GM18858 (cell line): ENCODE data around the gene ERMN.
"Not testable (repeated sequence)": the region's sequence is repeated elsewhere in the genome, so short reads cannot be mapped to it uniquely, and the experiment has no call there.

Source experiments
- ATAC-seq: cut with Tn5 transposase; IDR thresholded peaks from one replicate; pipeline ENCODE4 v1.9.1; 2021; ENCODE audit not compliant: unreplicated experiment

Gene ERMN, protein sequence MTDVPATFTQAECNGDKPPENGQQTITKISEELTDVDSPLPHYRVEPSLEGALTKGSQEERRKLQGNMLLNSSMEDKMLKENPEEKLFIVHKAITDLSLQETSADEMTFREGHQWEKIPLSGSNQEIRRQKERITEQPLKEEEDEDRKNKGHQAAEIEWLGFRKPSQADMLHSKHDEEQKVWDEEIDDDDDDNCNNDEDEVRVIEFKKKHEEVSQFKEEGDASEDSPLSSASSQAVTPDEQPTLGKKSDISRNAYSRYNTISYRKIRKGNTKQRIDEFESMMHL

DNA sequence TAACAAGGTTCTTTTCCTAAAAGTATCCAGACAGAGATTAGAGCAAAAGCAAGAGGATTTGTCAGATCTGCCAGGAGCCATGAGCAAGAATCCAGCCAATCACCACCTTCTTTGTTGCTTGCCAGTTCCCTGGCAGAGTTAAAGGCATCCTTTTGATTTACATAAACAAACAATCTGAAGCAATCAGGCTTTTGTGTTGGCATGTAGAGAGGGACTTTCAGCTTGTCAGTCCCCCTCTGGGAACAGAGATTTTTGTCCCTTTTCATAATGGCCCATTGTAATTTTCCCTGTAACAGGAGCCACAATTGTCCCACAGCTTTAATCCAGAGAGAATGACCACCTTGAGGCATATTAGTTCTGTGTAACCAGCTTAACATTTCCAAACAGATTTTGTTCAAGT lies at the start of gene ERMN:
Gene ERMN, minus strand, starts transcription at position 39 of the 400 bp plus-strand sequence. CDS start 182 bp downstream, outside the sequence.
- no peak for ATAC-seq

DNA sequence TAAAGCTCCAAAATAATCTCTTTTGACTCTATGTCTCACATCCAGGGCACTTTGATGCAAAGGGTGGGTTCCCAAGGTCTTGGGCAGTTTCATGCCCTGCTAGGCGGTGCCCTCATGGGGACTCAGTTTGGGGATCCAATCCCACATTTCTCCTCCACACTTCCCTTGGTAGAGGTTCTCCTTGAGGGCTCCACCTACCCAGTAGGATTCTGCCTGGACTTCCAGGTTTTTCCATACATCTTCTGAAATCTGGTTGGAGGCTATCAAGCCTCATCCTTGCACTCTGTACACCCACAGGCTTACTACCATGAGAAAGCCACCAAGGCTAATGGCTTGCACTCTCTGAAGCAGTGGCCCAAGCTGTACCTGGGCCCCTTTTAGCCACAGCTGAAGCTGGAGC lies 49.8 kb upstream of the ERMN start:
- no peak for ATAC-seq

DNA sequence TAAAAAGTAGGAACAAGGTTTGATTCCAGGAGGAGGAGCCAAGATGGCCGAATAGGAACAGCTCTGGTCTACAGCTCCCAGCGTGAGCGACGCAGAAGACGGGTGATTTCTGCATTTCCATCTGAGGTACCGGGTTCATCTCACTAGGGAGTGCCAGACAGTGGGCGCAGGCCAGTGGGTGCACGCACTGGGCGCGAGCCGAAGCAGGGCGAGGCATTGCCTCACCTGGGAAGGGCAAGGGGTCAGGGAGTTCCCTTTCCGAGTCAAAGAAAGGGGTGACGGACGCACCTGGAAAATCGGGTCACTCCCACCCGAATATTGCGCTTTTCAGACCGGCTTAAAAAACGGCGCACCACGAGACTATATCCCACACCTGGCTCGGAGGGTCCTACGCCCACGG lies 42.9 kb upstream of the ERMN start:
- not testable (repeated sequence) for ATAC-seq

DNA sequence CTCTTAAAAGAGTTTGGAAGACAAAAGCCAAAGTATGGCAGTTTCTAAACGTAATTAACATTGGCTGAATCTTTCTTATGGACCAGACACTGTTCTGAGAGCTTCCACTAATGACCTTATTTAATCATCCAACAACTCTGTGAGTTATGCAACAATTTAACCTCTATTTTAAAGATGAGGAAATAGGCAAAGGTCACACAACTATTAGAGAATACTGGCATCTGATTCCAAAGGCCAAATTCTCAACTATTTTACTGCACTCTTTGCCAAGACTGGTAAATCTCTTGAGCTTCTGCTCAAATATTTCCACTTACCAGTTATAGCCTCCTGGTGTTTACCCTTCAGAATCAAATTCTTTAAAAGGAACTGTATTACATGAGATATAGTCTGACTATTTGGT lies 42.1 kb upstream of the ERMN start:
- ATAC-seq = no peak

DNA sequence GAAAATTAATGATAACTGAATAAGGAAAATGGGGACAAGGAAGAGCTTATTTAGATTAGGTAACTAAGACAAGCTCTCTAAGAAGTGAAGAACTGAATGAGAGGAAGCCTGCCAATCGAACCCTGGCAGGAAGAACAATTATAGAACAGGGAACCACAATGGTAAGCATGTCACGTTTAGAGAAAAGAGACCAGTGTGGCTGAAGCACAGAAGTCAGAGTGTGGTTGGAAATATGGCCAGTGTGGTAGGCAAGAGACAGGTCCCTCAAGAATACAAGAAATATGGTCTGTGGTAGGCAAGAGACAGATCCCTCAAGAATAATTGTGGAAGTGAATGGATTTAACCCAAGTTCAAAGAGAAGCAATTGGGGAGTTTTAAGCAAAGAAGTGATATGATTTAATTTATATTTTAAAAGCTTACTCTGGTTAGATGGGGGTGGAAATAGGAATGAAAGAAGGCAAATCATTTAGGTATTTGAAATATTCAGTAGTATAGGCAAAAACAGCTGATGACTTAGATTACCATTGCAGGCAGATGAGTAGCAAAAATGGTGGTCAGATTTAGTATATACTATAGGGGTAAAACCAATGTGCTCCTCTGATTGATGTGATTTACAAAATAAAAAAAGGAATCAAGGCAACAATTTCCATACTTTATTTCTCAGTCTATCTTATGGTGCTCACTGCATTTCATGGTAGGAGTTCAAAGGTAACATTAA lies 38.8 kb upstream of the ERMN start:
- peak; percentile 80 for ATAC-seq

DNA sequence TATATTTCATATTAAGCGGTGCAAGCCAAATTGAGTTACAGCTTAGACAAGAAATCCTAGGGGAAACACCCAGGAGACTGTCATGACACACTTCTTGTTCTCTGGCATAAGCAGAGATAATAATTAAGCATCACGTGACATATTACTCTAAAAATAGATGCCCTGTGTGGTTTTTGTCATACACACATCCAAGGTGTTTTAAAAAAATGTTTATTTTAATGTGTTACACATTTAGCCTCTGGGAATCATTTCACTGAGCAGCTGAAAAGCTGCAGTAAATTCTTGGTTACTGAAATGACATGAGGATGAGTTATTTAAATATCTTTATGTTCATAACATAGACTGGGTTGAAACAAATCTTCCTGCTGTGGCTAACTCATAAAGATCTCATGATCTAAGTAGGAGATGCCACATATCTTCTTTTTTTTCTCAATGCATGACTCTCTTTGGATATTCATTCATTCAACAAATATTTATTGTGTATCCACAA lies 38.0 kb upstream of the ERMN start:
- ATAC-seq = peak; percentile 55

DNA sequence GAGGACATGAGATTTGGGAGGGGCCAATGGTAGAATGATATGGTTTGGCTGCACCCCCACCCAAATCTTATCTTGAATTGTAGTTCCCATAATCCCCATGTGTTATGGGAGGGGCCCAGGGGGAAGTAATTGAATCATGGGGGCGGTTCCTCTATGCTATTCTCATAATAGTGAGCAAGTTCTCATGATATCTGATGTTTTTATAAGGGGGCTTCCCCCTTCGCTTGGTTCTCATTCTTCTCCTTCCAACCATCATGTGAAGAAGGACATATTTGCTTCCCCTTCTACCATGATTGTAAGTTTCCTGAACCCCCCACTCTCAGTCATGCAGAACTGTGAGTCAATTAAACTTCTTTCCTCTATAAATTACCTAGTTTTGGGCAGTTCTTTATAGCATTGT lies 37.0 kb upstream of the ERMN start:
- ATAC-seq = no peak

DNA sequence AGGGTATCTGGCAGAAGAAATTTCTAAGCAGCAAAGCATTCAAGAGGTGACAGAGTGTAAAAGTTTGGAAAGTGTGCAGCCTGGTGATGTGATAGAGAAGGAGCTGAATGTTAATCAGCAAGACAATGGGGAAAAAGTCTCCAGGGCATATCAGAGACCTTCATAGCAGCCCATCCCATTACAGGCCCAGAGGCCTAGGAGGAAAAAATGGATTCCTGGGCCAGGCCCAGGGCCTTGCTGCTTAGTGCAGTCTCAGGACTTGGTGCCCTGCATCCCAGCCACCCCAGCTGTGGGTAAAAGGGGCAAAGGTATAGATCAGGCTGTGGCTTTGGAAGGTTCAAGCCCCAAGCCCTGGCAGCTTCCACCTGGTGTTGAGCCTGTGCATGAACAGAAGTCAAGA lies 35.9 kb upstream of the ERMN start:
- no peak for ATAC-seq

DNA sequence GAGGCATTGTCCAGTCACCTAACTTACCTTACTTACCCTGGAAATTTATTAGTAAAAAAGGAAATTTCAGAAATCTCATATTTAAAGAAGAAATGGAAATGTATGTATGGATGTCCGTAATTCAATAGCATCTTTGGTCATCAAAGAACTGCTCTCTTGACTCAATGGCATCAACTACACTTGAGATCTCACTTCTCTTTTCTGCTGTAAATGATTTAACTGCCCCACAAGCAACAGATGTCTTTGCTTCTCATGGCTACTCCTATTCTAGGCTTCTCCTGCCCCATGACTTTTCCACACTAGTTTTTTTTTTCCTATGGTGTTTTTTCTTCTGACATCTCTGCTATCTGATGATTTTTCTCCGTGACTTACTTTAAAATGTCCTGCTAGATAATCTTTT lies 34.0 kb upstream of the ERMN start:
- ATAC-seq = no peak

DNA sequence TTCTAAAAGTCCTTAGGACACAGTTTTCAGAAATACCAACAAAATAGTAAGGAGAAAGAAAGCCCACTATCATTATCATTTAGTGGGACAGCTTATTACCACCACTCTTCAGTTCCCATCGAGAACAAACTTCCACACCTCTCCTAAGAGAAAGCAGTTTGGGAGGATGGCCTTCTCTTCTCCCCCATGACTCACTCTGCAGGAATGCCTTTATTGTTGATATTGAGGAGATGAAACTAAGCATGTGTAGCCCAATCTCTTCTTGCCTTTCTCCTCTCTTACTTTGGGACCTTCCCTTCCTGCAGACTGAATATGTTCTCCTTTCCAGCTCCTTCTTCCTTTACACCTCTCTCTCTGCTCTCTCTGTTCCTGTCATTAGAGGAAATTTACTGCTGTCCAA lies 30.0 kb upstream of the ERMN start:
- ATAC-seq = no peak

DNA sequence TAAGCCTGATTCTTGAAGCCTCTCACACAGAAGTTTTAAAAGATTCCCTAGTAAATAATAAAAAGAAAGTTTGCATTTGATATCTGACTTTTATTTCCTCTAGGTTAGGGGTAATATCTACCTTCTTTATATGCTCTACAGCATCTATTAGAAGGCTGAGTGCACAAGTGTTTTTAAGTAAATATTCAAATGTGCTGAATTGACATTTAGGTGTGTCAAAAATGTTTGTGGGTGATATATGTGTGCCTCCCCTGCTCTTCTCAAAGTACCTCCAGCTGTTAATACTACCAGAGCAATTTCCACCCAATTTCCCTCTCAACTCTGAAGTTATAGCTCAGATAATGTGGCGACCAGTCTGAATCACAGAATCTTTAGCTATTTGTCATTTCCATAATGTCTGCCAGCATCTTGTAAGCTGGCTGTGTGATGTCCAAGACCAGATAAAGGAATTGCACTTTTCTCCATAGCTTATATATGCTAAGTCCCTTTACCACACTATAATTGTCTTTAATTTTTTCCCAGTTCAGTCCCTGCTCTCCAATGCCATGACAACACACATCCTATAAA lies 24.4 kb upstream of the ERMN start:
- no peak for ATAC-seq

DNA sequence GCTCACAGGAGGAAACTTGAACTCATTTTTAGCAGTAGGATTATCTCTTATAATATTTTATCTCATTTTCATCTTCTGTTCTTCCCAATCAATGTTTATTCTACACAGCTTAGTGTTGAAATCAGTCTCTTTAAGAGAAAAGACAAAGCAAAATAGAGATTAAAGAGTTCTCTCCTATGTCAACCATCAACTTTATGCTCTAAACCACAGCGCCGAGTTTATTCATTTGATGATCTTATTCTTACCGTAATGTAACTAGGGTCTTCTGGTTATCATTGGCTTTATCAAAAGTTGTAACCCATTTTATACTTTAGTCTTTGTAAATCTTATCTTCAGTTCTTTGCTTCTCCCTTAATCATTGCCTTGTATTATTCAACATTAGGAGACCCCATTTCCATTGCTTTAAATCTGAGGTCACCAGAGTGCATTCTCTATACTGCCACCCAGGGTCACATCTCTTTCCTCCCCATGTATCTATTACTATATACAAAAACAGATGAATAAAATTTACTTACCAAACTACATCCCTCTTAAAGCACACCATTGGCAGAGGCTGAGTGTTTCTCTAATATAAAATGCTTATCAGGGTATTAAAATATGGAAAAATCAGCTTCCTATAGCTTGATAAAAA lies 22.8 kb upstream of the ERMN start:
- no peak for ATAC-seq

DNA sequence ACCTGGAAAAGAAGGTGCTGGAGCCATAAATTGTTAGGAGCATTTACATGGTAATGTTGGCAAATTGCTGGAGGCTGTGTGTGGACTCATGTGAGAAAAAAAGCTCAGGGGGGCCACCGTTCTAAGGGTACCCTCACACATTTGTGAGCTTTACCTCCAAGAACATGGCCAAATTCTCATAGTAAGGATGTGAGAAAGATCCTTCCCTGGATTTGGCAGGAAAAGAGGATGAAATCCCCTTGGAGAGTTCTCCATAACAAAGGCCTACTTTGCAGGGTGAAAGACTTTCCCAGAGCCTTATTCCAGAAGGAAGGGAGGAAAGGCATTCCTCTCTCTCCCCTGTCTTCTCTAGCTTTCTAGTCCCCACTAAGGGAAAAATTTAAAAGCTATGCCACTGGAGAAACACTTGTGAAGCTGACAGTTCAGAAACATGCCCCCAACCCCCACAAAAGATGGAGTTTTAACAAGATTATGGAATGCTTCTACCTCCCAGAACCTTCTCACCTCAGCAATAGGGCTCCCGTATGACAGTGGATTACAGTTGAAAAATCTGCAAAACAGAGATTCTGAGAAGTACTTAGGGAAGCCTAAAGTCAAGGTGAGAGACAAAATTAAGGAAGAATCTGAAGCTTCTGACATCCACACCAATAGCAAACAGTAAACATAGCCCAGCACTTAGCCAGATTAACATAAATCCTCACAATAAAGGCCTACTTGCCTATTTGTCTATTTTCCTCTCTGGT lies 20.2 kb upstream of the ERMN start:
- ATAC-seq = no peak

DNA sequence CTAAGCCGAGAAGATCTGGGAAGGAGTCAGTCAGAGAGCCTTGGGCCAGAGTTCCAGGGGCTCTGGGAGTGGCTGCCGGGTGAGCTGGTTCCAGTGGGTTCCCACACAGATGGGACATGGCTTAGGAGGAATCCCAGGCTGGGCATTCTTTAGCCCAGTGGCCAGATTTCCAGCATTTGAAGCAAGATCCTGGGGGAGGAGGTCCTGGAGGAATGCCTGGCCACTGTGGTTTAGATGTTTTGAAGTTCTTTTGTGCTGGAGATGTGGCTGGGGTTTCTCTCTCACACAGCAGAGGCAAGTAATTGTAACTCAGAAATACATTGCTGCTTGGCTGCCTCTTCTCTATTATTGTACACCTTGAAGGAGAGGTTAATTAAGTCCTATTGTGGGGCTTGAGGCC lies 15.8 kb upstream of the ERMN start:
- not testable (repeated sequence) for ATAC-seq

DNA sequence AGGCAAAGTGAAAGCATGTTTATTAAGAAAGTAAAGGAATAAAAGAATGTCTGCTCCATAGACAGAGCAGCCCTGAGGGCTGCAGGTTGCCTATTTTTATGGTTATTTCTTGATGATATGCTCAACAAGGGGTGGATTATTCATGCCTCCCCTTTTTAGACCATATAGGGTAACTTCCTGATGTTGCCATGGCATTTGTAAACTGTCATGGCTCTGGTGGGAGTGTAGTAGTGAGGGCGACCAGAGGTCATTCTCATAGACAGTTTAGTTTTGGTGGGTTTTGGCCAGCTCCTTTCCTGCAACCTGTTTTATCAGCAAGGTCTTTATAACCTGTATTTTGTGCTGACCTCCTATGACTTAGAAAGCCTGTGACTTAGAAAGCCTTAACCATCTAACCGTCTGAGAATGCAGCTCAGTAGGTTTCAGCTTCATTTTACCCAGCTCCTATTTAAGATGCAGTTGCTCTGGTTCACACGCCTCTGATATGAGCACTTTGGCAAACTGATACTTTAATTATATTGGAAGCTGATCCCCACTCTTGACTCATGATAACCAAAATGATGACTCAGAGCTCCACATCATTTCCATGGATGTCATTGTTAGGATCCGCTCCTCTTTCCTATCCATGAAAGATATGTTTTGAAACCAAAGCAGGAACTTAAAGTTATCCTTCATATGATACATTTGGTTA lies 14.5 kb upstream of the ERMN start:
- ATAC-seq = no peak

DNA sequence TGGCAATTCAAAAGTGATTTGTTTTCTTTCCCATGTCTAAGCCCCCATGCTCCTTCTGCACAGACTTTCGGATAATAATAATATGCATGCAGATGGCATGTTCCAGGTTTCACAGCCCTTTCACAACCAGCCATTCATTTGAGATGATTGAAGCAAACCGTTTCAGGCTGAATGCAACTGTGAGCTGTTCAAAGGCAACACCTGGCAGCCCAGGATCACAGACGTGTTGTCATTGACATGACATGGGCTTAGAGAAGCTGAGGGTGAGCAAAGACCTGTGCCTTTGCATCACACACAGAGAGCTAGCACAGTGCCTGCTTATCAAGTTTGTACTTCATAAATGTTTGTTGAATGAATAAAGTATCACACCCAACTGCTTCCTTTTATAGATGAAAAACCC lies 12.4 kb upstream of the ERMN start:
- no peak for ATAC-seq

DNA sequence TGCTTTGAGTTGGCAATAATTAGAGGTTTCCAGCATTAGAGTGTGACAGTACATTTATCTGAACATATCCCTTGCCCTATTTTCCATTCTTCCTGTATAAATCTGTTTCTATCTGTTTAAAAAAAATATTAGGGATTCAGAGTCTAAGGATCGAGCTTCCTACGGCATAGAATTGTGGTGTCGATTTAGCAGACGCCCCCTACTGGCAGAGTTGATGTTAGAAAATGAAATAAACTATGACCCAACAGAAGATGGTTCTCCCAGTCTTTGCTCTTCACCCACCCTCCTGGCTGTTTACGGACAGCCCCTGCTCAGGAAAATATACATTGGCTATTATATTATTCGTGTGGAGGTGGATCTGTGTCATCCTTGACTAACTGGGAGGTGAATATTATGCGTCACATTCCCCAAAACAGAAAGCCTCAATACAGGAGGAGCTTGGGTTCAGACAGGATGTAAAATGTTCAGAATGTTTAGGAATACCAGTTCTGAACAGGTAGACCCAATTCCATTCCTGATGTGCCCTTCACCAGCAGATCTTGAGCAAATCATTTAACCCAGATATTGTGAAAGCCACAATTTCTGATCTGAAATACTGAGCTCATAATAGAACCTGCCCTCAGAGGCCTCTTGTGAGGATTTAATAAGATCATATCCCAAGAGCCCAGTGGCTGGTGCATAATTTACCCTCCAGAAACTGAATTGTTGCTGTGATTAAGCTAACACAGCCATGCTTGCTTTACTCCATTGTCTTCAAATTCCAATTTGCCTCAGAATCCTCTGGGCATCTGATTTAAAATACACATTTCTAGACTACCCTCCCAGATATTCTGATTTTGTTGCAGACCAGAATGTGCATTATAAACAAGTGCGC lies 10.8 kb upstream of the ERMN start:
- ATAC-seq = peak; percentile 46

DNA sequence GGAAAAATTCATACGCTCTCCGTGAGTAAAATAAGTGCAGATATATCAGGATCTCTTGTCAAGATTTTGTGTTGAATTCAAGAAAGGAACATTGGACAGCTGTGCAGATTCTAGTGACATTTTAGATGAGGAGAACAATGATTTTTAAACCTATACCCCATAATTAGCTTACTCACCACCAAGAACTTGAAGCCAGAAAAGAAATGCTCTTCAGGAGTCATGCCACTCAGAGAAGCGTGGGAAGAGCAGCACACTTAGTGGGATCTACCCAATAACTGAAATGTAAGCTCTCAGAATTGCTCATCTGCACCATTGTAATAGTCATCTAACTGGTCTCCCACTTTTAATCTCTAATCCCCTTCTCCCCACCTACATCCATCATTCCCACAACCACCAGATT lies 9.2 kb upstream of the ERMN start:
- no peak for ATAC-seq

DNA sequence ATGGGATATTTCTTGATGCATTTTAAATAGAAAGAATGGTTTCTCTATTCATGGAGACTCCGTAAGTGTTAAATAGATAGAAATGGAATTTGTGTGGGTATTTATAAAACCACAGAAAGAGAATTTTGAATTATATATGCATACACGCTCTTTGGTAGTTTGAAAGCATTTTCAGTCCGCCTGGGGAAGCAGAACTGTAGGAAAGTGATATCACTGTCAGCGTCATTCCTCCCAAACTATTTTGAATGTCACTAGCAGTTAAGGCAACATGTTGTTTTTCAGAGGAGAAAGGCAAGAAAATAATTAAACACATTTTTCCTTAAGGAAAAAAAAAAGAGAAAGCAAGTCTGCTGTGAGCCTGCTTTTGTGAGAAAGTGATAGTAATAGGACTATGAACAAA lies 8.7 kb upstream of the ERMN start:
- ATAC-seq = no peak
